HG02938 (cell line): ENCODE results near the gene CDH4.

Experiments used
- ATAC-seq: cut with Tn5 transposase; IDR thresholded peaks from one replicate; pipeline ENCODE4 v1.9.1; 2021; ENCODE audit warnings: mild to moderate bottlenecking, moderate library complexity; ENCODE audit not compliant: unreplicated experiment

The CDH4 gene

DNA sequence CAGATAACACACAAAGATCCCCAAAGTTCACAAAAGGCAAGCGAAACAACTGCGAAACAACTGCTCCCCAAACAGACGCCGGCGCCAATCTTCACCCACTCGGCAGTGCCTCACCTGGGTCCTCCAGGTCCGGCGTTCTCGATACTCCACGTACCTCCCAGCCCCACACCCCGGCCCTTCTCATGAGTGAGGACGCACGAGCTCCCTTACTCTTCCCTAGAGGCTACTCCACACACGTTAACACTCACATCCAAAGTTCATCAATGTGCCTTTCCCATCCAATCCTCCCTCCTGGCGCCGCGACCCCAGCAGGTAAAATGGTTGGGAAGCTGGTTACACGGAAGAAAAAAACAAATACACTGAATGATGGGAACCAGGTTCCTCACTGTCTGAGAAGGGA, 736.6 kb downstream of the CDH4 start:
- no peak for ATAC-seq

DNA sequence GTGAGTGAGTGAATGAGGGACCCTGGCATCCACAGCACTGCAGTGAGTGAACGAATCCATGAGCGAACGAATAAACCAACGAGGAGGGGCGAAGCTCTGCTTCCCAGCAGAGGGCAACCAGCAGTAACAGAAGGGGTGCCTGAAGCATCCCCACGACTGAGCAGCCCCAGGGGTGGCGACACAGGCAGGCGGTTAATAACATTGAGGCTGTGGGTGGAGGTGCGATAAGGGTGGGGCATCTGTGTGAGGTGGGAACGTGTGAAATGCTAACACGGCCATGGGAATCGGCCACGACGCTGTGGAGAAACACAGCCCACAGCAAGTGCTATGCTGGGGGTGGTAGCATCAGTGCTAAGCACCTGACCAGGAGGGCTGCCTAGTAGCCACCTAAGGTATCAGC, 737.7 kb downstream of the CDH4 start:
- ATAC-seq: no peak
